HG03097 (cell line): ENCODE measurements around the gene HOXB4.

Experiments
- ATAC-seq: cut with Tn5 transposase; IDR thresholded peaks from one replicate; pipeline ENCODE4 v1.9.1; 2021; ENCODE audit not compliant: unreplicated experiment, low FRiP score

The HOXB4 gene

GRCh38 chr17:48590607-48591161 lies 12.5 kb upstream of the HOXB4 start:
- ATAC-seq = no peak

- no peak for ATAC-seq
These were observed 11.9 kb upstream of the HOXB4 start, which contains the start of gene HOXB3 for GRCh38 chr17:48589831-48590606. HOXB3 (minus strand) TSS chr17:48590241; CDS start chr17:48552474, 37,767 bp downstream.

DNA sequence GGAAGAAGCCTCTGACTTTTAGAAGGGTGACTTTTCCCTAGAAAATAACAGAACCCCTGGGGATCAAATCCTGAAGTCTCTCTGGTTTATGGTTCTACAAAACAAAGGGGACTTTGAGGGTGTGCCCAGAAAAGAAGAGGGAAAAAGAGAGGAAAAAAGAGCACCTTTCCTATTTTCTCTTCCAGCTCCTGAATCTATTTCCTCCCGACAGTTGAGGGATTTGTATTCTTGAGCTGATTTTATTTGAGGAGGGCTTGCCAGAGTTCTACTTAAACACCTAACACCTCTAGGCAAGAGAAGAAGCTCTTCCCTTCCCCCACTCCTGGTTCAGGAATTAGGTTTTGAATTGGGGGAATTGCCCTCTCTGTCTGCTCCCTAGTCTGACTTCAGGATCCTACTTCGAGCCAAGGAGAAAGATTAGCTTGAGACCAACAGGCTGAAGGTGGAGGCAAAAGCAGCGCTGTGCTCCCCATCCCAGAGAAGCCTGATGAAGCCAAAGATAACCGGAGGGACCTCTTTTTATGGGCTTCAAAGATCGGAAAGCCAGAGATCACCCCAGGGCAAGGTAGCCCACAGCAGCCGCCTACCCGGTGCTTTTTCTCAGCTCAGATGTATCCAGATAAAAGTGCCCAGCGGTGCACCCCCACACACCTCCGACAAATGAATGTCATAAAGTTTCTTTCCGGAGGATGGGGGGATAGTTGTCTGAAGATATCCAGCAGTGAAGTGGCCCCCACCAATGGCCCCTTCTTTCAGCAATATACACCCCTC lies 11.1 kb upstream of the HOXB4 start:
- no peak for ATAC-seq

DNA sequence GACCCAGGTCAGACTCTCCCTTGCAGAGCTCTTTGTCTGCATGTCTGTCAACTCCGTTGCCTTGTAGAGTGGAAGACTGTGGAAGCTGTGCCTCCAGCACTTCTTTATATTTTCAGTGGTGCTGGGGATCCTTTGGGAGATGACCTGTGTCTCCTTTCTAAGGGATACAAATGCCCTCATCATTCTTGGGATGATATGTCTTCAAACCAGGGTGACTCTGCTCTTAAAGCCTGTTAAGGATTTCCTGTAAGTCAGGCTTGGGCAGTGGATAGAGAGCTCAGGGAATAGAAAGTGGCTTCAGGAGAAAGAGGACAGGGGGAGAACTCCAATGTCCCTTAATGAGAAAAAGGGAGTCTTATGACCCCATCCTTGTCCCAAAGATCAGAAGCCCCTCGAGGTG lies 10.4 kb upstream of the HOXB4 start:
- no peak for ATAC-seq

DNA sequence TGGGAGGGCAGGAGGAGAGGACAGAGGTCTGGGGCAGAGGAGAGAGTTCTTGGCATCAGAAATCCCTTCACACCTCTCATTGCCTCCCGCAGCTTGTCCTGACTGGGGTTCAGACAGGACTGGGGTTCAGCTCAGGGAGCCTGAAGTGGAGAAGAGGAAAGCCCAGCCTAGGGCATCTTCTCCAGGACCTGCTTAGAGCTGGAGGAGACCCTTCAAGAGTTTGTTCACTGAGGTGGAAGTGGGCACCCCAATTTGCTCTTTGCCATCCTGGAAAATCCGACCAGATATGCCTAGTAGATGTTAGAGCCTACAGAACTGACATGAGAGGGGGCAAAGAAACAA lies 9.9 kb upstream of the HOXB4 start:
- no peak for ATAC-seq

DNA sequence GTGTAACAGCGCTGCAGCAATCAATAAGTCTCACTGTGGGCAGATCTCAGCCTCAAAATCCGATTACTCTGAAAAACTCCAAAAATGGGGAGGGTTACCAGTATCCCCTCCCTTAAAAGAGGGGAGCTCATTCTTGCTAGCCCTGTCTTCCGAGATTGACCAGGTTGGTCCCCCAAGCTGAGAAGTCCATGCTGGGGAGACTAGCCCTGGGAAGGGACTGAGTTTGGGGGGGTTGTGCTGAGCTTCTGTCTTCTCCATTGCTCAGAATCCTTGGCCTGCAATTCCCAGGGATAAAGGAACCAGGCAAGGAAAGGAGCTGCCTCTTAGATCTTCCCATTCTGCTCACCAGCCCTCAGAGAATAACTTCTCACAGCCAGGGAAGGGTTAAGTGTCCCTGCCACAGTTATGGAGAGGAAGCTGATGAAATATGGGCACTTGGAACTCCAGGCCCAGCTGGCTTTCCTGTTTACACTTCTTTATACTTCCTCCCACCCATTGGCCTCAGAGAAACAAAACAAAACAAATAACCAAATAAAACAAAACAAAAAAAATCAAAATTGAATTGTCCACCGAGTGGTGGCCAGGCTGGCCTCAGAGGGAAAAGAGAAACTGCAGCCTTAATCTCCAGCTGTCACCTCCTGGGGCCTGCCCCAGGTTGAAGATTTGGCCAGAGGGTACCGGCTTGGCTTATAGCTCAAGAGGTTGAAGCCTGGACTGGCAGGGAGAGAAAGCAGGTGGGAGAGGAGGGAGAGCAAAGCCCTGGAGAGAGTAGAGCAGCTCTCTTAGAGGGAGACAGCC lies 9.3 kb upstream of the HOXB4 start:
- ATAC-seq = no peak

DNA sequence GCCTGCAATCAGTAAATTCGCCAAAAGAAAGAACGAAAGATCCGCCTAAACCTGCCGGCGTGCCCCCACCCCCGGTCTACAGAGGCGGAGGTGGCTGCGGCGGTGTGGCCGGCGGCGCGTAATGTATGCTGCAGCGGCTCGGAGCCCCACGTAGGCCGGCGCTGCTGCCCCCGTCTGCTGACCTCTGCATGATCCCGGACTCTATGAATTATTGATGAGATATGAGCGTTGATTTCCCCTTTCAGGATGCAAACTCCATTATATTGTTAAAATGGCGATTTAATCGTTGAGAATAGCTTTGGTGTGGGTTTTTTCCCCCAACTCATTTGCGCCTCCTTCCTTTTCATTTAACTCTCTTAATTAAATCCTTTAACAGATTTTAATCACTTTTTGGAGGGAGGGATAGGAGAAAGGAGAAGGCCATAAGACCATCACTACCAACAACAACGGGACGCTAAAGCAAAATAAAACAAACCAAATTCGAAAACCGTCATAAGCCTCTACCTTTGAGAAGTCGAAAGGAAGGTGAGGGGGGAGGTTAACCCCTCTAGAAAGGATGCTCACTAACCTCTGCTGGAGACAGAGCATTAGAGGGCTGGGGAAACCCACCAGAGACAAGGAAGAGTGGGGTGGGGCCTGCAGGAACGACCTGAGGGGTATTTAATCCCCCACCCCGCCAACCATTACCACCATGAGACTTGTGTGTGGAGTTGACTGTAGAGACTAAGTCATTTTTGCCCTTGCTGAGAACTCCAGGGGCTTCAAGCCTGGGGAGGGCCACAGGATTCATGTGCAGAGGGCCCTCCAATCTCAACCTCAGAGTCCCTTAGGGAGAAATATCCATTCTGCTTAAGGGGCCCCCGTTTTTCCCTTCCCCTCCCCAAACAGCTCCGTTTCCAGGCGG lies 8.5 kb upstream of the HOXB4 start:
- no peak for ATAC-seq

DNA sequence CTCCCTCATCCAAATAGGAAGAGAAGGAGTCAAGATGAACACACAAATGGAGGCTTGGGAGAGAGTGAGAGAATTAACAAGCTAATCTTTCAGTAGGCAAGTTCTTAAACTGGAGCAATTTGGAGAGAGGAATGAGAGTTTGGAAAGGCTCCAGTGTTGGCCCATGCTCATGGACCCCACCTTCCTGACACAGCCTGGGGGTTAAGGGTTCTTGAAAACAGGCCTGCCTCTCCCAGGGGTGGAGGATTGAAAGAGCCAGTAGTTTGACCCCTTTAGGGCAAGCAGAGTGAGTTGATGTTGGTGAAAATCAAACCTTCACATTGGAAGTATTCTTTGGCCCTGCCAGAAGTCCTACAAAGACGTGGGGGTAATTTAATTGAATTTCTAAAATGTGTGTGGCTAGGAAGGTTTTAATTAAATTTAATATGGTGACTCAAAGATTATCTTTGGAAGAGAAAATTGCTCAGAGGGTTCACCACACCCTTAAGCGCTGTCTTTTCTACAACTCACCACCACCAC lies 6.1 kb upstream of the HOXB4 start:
- no peak for ATAC-seq

GRCh38 chr17:48583708-48584222 lies 5.6 kb upstream of the HOXB4 start:
- no peak for ATAC-seq

DNA sequence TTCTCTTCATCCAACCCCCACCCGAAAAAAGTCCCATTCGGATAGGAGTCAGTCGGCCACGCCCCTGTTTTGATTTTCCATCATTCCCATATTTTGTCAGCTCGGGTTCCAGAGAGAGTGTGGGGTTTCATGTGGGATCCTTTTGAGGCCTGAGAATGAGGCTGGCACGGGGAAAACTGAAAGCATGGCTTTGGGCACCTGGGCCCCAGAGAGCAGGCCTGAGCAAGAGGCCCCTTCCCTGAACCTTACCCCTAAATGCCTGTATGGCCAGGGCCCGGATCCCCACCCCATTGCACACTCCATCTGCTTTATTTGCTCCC lies 4.6 kb upstream of the HOXB4 start:
- ATAC-seq = no peak

- no peak for ATAC-seq
These were observed 1.8 kb upstream of the HOXB4 start for GRCh38 chr17:48579760-48580554.

GRCh38 chr17:48579471-48579759 lies 1.3 kb upstream of the HOXB4 start:
- ATAC-seq = no peak

- no peak for ATAC-seq
These were observed 693 bp upstream of the HOXB4 start for GRCh38 chr17:48578616-48579470.

DNA sequence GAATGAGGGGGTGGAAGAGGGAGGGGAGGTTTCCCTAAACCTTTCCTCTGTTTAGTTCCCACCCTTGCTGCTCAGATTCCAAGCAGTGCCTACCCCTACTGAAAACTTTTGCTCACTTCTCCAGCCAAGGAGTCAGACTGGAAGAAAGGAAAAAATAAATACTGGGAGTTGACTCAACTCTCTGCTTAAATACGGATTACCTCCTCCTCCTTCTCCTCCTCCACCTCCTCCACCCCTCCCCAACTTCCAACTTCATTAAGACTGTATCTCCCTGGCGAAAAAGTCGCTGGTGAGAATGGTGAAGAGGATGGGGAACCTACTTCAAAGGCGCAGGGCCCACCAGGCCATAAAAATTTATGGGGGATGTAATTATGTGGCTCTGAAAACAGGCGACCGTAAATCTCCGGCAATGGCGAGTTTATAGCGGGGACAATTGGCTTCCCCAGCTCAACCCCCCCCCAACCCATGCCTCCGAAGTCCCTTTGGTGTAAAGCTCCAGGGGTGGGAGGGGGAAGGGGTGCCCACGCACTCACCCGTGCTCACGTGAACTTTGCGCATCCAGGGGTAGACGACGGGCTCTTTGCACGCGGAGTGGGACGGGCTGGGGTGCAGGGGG lies 712 bp downstream of the HOXB4 start:
- no peak for ATAC-seq

DNA sequence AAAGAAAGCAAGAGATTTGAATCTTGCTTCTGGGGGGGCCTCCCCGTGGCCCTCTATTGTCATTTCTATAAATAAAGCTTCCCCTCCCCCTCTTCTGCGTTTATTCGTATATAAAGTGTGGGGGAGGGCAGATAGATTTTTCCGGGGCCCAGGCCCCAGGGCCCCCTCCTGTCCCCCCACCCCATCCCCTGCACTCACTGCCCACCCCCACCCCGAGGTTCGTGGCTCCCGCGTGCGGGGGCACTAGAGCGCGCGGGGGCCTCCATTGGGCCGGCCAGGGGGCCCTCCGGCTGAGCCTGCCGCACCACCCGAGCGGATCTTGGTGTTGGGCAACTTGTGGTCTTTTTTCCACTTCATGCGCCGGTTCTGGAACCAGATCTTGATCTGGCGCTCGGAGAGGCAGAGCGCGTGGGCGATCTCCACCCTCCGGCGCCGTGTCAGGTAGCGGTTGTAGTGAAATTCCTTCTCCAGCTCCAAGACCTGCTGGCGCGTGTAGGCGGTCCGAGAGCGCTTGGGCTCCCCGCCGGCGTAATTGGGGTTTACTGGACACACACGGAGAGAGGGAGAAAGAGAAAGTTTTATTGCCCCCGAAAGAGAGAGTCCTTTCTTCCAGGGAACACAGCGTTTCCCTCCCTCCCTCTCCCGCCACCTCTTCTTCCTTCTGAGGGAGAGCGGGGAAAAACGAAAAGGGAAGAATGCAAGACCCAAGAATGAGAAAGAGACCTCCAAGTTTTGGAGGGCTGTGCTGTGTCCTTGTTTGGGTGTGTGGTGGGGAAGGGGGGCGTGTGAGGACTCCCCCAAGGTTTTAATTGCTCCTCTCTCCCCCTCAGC lies 1.5 kb downstream of the HOXB4 start:
- ATAC-seq = no peak

DNA sequence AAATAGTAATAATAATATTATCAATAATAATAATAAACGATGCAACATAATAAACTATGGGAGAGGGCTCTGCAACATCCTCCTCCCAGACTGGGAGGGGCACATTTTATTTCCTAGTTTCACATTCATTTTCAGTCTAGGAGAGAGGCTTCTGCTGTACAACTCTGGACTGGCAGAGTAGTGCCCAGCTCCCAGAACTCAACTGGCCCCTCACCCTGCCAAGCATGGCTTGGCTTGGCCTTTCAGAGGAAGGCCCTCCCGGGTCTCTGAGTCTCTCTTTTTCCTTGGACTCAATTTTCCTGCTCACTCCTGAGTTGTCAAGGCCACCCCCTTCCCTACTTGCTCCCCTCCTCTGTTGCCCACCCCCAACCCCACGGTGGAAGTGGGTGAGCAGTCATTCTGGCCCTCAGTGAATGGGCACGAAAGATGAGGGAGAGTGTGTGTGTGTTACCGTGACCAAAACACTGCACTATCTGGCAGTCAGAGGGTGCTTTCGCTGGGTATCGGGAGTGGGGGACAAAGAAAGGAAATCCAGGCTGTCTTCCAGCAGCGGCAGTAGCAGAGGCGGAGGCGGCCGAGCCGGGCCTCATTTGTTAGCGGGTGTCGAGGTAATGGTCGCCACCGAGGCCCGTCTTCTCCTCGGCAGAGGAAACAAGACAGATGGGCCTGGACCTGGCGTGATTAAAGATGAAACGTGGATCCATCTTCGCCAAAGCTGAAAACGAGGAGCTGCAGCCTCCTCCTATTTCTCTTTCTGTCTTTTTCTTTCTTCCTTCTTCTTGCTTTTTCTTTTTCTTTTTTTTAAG lies 2.3 kb downstream of the HOXB4 start:
- no peak for ATAC-seq
